NCI-H524 treated with DMSO at 0.1 percent for 48 hours (cell line): Measurements from ENCODE around the gene MACF1.
"Not testable (repeated sequence)": the region's sequence is repeated elsewhere in the genome, so short reads cannot be mapped to it uniquely, and the experiment has no call there.

ENCODE experiments used
- DNase-seq: peaks from one replicate; lab custom pipeline; 2025; lab: John Stamatoyannopoulos, UW

MACF1 gene

GRCh38 chr1:39492118-39493042 is 287.9 kb downstream of the MACF1 start:
- DNase-seq: not testable (repeated sequence)

- not testable (repeated sequence) for DNase-seq
Observed at GRCh38 chr1:39493043-39493810, 288.7 kb downstream of the MACF1 start.

- DNase-seq: no peak
Observed at GRCh38 chr1:39494671-39495410, 290.3 kb downstream of the MACF1 start.

- not testable (repeated sequence) for DNase-seq
Observed at GRCh38 chr1:39496520-39496919, 292.0 kb downstream of the MACF1 start.

GRCh38 chr1:39497585-39497984 is 293.1 kb downstream of the MACF1 start:
- no peak for DNase-seq

GRCh38 chr1:39498096-39498710 is 293.7 kb downstream of the MACF1 start:
- not testable (repeated sequence) for DNase-seq

- not testable (repeated sequence) for DNase-seq
Observed at GRCh38 chr1:39498821-39499220, 294.3 kb downstream of the MACF1 start.

GRCh38 chr1:39499668-39500067 is 295.2 kb downstream of the MACF1 start:
- no peak for DNase-seq

- DNase-seq: no peak
Observed at GRCh38 chr1:39500862-39501389, 296.4 kb downstream of the MACF1 start.

- no peak for DNase-seq
Observed at GRCh38 chr1:39501666-39502065, 297.2 kb downstream of the MACF1 start.

- not testable (repeated sequence) for DNase-seq
Observed at GRCh38 chr1:39504436-39504835, 299.9 kb downstream of the MACF1 start.

- no peak for DNase-seq
Observed at GRCh38 chr1:39505289-39505688, 300.8 kb downstream of the MACF1 start.

GRCh38 chr1:39507230-39507928 is 302.9 kb downstream of the MACF1 start:
- no peak for DNase-seq

- DNase-seq: no peak
Observed at GRCh38 chr1:39508266-39508665, 303.8 kb downstream of the MACF1 start.

- no peak for DNase-seq
Observed at GRCh38 chr1:39508857-39509305, 304.4 kb downstream of the MACF1 start.

GRCh38 chr1:39509360-39510009 is 305.0 kb downstream of the MACF1 start:
- no peak for DNase-seq

GRCh38 chr1:39510570-39511186 is 306.2 kb downstream of the MACF1 start:
- DNase-seq: not testable (repeated sequence)

- DNase-seq: not testable (repeated sequence)
Observed at GRCh38 chr1:39511477-39511876, 307.0 kb downstream of the MACF1 start.

GRCh38 chr1:39512234-39512847 is 307.8 kb downstream of the MACF1 start:
- DNase-seq: not testable (repeated sequence)
